Mesodermal cell (in vitro differentiated cells): ENCODE measurements around the gene ARL4C.

ENCODE experiments used
- H3K27ac ChIP-seq: 2 replicates; pipeline ENCODE4 v1.7.0; 2013; ENCODE audit warnings: mild to moderate bottlenecking, low read depth, low read length, moderate library complexity; ENCODE audit not compliant: severe bottlenecking
- H3K36me3 ChIP-seq: 2 replicates; pipeline ENCODE4 v1.7.1; 2013; ENCODE audit warnings: mild to moderate bottlenecking, low read length, moderate library complexity; ENCODE audit not compliant: control insufficient read depth, insufficient read depth
- H3K4me1 ChIP-seq: one replicate; pipeline ENCODE4 v1.7.1; 2013; ENCODE audit warnings: mild to moderate bottlenecking, low read length; ENCODE audit not compliant: insufficient read depth, control insufficient read depth, poor library complexity, severe bottlenecking
- H3K4me3 ChIP-seq: 2 replicates; pipeline ENCODE4 v1.7.0; 2013; ENCODE audit warnings: low read length, control low read depth, mild to moderate bottlenecking; ENCODE audit not compliant: insufficient read depth, poor library complexity, severe bottlenecking; ENCODE audit errors: extremely low read depth
- H3K9me3 ChIP-seq: 2 replicates; pipeline ENCODE4 v1.7.1; 2013; ENCODE audit warnings: mild to moderate bottlenecking, low read length, moderate library complexity; ENCODE audit not compliant: control insufficient read depth
- WGBS, 2 experiments: methylation state at CpG; one replicate each; pipeline ENCODE4 v1.1.5; 2013; ENCODE audit warnings: missing lambda C conversion rate in 2 of 2; ENCODE audit not compliant: insufficient coverage in 2 of 2; 5-methylcytosine and 5-hydroxymethylcytosine counted together

Gene ARL4C

GRCh38 chr2:234488913-234489451 is 7.9 kb downstream of the ARL4C start:
- 78 to 87% methylated on average over 4 to 5 of the region's 8 CpGs for WGBS, 2 experiments
- Histone ChIP-seq H3K9me3 (no peaks in the 10 kb centered on the region), H3K27ac (no peak overlapping the region), H3K36me3 (peaks cover 6% of the 10 kb centered on the region), H3K4me3 (no peak overlapping the region), H3K4me1 (peaks cover 6% of the 10 kb centered on the region)

GRCh38 chr2:234488486-234488885 is 8.4 kb downstream of the ARL4C start:
- Histone ChIP-seq H3K4me3 (no peak overlapping the region), H3K4me1 (peaks cover 6% of the 10 kb centered on the region), H3K9me3 (no peaks in the 10 kb centered on the region), H3K36me3 (peaks cover 6% of the 10 kb centered on the region), H3K27ac (no peak overlapping the region)
- WGBS, 2 experiments = 83 to 100% methylated on average over 1 of the region's 1 CpG

- 100% methylated on average over 2 to 3 of the region's 3 CpGs for WGBS, 2 experiments
Measured at GRCh38 chr2:234487356-234487755, 9.5 kb downstream of the ARL4C start.

GRCh38 chr2:234483568-234484251 is 13.2 kb downstream of the ARL4C start:
- H3K9me3 ChIP-seq = no peaks in the 10 kb centered on the region
- WGBS, 2 experiments = 84 to 87% methylated on average over 9 of the region's 9 CpGs
- no peaks in the 10 kb centered on the region for H3K36me3 ChIP-seq
- no peak overlapping the region for H3K4me3 ChIP-seq
- no peaks in the 10 kb centered on the region for H3K4me1 ChIP-seq
- no peak overlapping the region for H3K27ac ChIP-seq

More at GRCh38 chr2:234487356-234487755, 9.5 kb downstream of the ARL4C start:
- H3K36me3 ChIP-seq = peaks cover 6% of the 10 kb centered on the region
- H3K27ac ChIP-seq = no peak overlapping the region
- H3K4me1 ChIP-seq = no peaks in the 10 kb centered on the region
- no peaks in the 10 kb centered on the region for H3K9me3 ChIP-seq
- no peak overlapping the region for H3K4me3 ChIP-seq

GRCh38 chr2:234481301-234481700 is 15.6 kb downstream of the ARL4C start:
- no peak overlapping the region for H3K27ac ChIP-seq
- H3K36me3 ChIP-seq = no peaks in the 10 kb centered on the region
- no peak overlapping the region for H3K4me3 ChIP-seq
- 88% methylated on average over 1 to 3 of the region's 5 CpGs for WGBS, 2 experiments
- no peaks in the 10 kb centered on the region for H3K4me1 ChIP-seq
- no peaks in the 10 kb centered on the region for H3K9me3 ChIP-seq

- Histone ChIP-seq H3K9me3 (no peaks in the 10 kb centered on the region), H3K27ac (no peak overlapping the region), H3K4me3 (no peak overlapping the region), H3K36me3 (no peaks in the 10 kb centered on the region), H3K4me1 (no peaks in the 10 kb centered on the region)
- WGBS, 2 experiments = no CpG with 5 or more reads among the region's 3 CpGs
Measured at GRCh38 chr2:234480337-234480736, 16.5 kb downstream of the ARL4C start.

GRCh38 chr2:234479465-234479864 is 17.4 kb downstream of the ARL4C start:
- Histone ChIP-seq H3K36me3 (no peaks in the 10 kb centered on the region), H3K27ac (no peak overlapping the region), H3K4me3 (no peak overlapping the region), H3K4me1 (no peaks in the 10 kb centered on the region), H3K9me3 (no peaks in the 10 kb centered on the region)
- WGBS, 2 experiments = 91 to 99% methylated on average over 9 of the region's 9 CpGs

GRCh38 chr2:234478121-234478858 is 18.6 kb downstream of the ARL4C start:
- Histone ChIP-seq H3K4me3 (no peak overlapping the region), H3K27ac (no peak overlapping the region), H3K4me1 (no peaks in the 10 kb centered on the region), H3K36me3 (no peaks in the 10 kb centered on the region), H3K9me3 (no peaks in the 10 kb centered on the region)
- 93 to 100% methylated on average over 3 of the region's 4 CpGs for WGBS, 2 experiments

- no peak overlapping the region for H3K27ac ChIP-seq
- H3K9me3 ChIP-seq = no peaks in the 10 kb centered on the region
- no peaks in the 10 kb centered on the region for H3K4me1 ChIP-seq
- no peak overlapping the region for H3K4me3 ChIP-seq
- H3K36me3 ChIP-seq = no peaks in the 10 kb centered on the region
- WGBS, 2 experiments = 58 to 90% methylated on average over 2 to 4 of the region's 7 CpGs
Measured at GRCh38 chr2:234476766-234477165, 20.1 kb downstream of the ARL4C start.

GRCh38 chr2:234474654-234475053 is 22.2 kb downstream of the ARL4C start:
- Histone ChIP-seq H3K4me1 (no peaks in the 10 kb centered on the region), H3K9me3 (no peaks in the 10 kb centered on the region), H3K27ac (no peak overlapping the region), H3K4me3 (no peak overlapping the region), H3K36me3 (no peaks in the 10 kb centered on the region)
- WGBS, 2 experiments = 94% methylated on average over 3 of the region's 3 CpGs; no CpG with 5 or more reads in 1 of the 2 experiments

- Histone ChIP-seq H3K9me3 (peaks cover 4% of the 10 kb centered on the region), H3K27ac (no peak overlapping the region), H3K4me1 (no peaks in the 10 kb centered on the region), H3K4me3 (no peak overlapping the region), H3K36me3 (no peaks in the 10 kb centered on the region)
Measured at GRCh38 chr2:234472155-234472554, 24.7 kb downstream of the ARL4C start.
